Measurements from ENCODE around the gene EMC7. TPM values are rescaled to one million over a fixed set of nuclear protein-coding genes. Genes with fewer than 3 reads are reported as not detected.

EMC7 gene
- total RNA-seq, 1 experiment from 2014 or later, result 55.6 TPM

GRCh38 chr15:34119291-34119690 lies 17.6 kb upstream of the EMC7 start:
- Histone ChIP-seq H3K23ac (ENCODE audit: insufficient read length, low read depth, low read length) (no peak overlapping the region), H3K4me1 (ENCODE audit: insufficient read depth, low read length) (no peaks in the 10 kb centered on the region), H3K18ac (ENCODE audit: insufficient read length, low read depth, low read length) (no peak overlapping the region), H3K79me2 (ENCODE audit: insufficient read depth, low read length) (no peaks in the 10 kb centered on the region), H4K5ac (ENCODE audit: insufficient read length, low read depth, low read length) (no peak overlapping the region), H2AK5ac (ENCODE audit: insufficient read length, low read length) (no peak overlapping the region), H3K79me1 (ENCODE audit: insufficient read depth, low read depth, low read length, poor library complexity, severe bottlenecking) (no peaks in the 10 kb centered on the region), H2BK20ac (ENCODE audit: low read depth, low read length, poor library complexity, severe bottlenecking) (no peak overlapping the region), H3K4me2 (ENCODE audit: insufficient read depth, insufficient read length, low read length) (no peak overlapping the region), H4K91ac (ENCODE audit: insufficient read length, low read depth, low read length) (no peak overlapping the region), H2AFZ (ENCODE audit: low read length) (no peak overlapping the region), H4K20me1 (ENCODE audit: control insufficient read depth, insufficient read depth, insufficient read length) (no peaks in the 10 kb centered on the region), H3K9me3 (ENCODE audit: control insufficient read depth, low read depth, low read length) (no peaks in the 10 kb centered on the region), H3T11ph (ENCODE audit: low read length) (no peak overlapping the region), H3K4ac (ENCODE audit: low read depth, low read length) (no peak overlapping the region), H2BK15ac (ENCODE audit: low read depth, low read length) (no peak overlapping the region), H2BK5ac (ENCODE audit: insufficient read length, low read length) (no peak overlapping the region), H3K23me2 (ENCODE audit: insufficient read length, low read depth, low read length, poor library complexity, severe bottlenecking) (no peaks in the 10 kb centered on the region), H3K27me3 (ENCODE audit: insufficient read depth, low read length) (no peaks in the 10 kb centered on the region), H2BK12ac (ENCODE audit: insufficient read length, low read depth, low read length) (no peak overlapping the region), H3K9ac (ENCODE audit: extremely low read depth, insufficient read length, low read length) (no peak overlapping the region), H3K27ac (ENCODE audit: insufficient read length, low read depth, low read length) (no peak overlapping the region), H3K56ac (ENCODE audit: insufficient read length, low read depth, low read length) (no peak overlapping the region), H3K14ac (ENCODE audit: insufficient read depth, low read length) (no peak overlapping the region), H4K8ac (replicated peaks; ENCODE audit: insufficient read length, low read depth, low read length) (no peak overlapping the region), H2BK120ac (ENCODE audit: low read depth, low read length, poor library complexity, severe bottlenecking) (no peak overlapping the region)
- Mint-ChIP-seq H3K4me3 (no peak overlapping the region), H3K9me3 (no peaks in the 10 kb centered on the region; a peak in 1 of 5 replicates), H3K36me3 (ENCODE audit: insufficient read depth in 1 of 3, low read depth in 3 of 3) (no peaks in the 10 kb centered on the region; a peak in 1 of 7 replicates), H3K27me3 (ENCODE audit: low read depth) (peaks cover 2% of the 10 kb centered on the region), H3K27ac (no peak overlapping the region), H3K4me1 (no peaks in the 10 kb centered on the region)
- WGBS (ENCODE audit: extremely low coverage, insufficient read length, low lambda C conversion rate), result no CpG with 5 or more reads among the region's 4 CpGs
- no peak for DNase-seq
- TF ChIP-seq, protein P1, sequence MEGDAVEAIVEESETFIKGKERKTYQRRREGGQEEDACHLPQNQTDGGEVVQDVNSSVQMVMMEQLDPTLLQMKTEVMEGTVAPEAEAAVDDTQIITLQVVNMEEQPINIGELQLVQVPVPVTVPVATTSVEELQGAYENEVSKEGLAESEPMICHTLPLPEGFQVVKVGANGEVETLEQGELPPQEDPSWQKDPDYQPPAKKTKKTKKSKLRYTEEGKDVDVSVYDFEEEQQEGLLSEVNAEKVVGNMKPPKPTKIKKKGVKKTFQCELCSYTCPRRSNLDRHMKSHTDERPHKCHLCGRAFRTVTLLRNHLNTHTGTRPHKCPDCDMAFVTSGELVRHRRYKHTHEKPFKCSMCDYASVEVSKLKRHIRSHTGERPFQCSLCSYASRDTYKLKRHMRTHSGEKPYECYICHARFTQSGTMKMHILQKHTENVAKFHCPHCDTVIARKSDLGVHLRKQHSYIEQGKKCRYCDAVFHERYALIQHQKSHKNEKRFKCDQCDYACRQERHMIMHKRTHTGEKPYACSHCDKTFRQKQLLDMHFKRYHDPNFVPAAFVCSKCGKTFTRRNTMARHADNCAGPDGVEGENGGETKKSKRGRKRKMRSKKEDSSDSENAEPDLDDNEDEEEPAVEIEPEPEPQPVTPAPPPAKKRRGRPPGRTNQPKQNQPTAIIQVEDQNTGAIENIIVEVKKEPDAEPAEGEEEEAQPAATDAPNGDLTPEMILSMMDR (conservative IDR thresholded peaks at IDR 0.05), result no peak

Measured in H9 (cell line).